Liver (tissue), 9 donors: Measurements from ENCODE around the gene DNAL4. TPM values are rescaled to one million over a fixed set of nuclear protein-coding genes. Genes with fewer than 3 reads are reported as not detected.

Source experiments
- DNase-seq: peaks from one replicate; pipeline ENCODE4 v3.0.0-alpha.2; 2017; ENCODE audit warnings: low spot score
- H3K27ac ChIP-seq, 2 donors: one replicate each; pipeline ENCODE4 v1.7.0; 2013; ENCODE audit warnings: inconsistent platforms in 2 of 2, low read length in 2 of 2, control low read depth in 1 of 2, low read depth in 1 of 2, mild to moderate bottlenecking in 1 of 2
- H3K27me3 ChIP-seq, 4 donors: one replicate each; pipeline versions ENCODE4 v1.6.1 to v1.7.0; 2013; ENCODE audit warnings: low read length in 3 of 4, inconsistent platforms in 1 of 4, mild to moderate bottlenecking in 1 of 4, moderate library complexity in 1 of 4; ENCODE audit not compliant: control insufficient read depth in 4 of 4, insufficient read depth in 4 of 4
- H3K36me3 ChIP-seq, 4 donors: one replicate each; pipeline versions ENCODE4 v1.6.1 to v1.7.0; 2013; ENCODE audit warnings: low read length in 3 of 4, mild to moderate bottlenecking in 3 of 4, low read depth in 1 of 4, moderate library complexity in 1 of 4; ENCODE audit not compliant: control insufficient read depth in 4 of 4, insufficient read depth in 3 of 4
- H3K4me1 ChIP-seq, 4 donors: one replicate each; pipeline versions ENCODE4 v1.6.1 to v1.7.0; 2013; ENCODE audit warnings: low read length in 3 of 4, mild to moderate bottlenecking in 3 of 4, moderate library complexity in 1 of 4; ENCODE audit not compliant: control insufficient read depth in 4 of 4, insufficient read depth in 4 of 4
- H3K4me3 ChIP-seq, 3 donors: one replicate each; pipeline versions ENCODE4 v1.6.1 to v1.7.0; 2013; ENCODE audit warnings: low read length in 3 of 3, control low read depth in 1 of 3, low read depth in 1 of 3, mild to moderate bottlenecking in 1 of 3
- H3K9ac ChIP-seq, 2 donors: one replicate each; pipeline ENCODE4 v1.7.0; 2013; ENCODE audit warnings: low read length in 2 of 2, mild to moderate bottlenecking in 2 of 2, moderate library complexity in 2 of 2, control low read depth in 1 of 2, low read depth in 1 of 2
- H3K9me3 ChIP-seq, 4 donors: one replicate each; pipeline versions ENCODE4 v1.6.1 to v1.7.0; 2013; ENCODE audit warnings: low read length in 3 of 4; ENCODE audit not compliant: control insufficient read depth in 4 of 4
- ATF3 ChIP-seq: IDR thresholded peaks from 2 replicates; pipeline ENCODE4 v1.6.1; 2016; ENCODE audit warnings: antibody characterized with exemption
- CTCF ChIP-seq: fragments of 150-350 bp; IDR thresholded peaks from 2 replicates; pipeline ENCODE4 v1.5.1; 2017; ENCODE audit warnings: improper control_type of control experiment, low read depth, low read length; ENCODE audit not compliant: missing input control
- EGR1 ChIP-seq, 2 donors: IDR thresholded peaks; 2 replicates each; pipeline ENCODE4 v1.6.1; 2016 to 2018; ENCODE audit warnings: antibody characterized with exemption in 2 of 2, low read depth in 2 of 2
- FOXA1 ChIP-seq: IDR thresholded peaks from 2 replicates; pipeline ENCODE4 v1.6.1; 2016; ENCODE audit warnings: antibody characterized with exemption
- FOXA2 ChIP-seq: IDR thresholded peaks from 2 replicates; pipeline ENCODE4 v1.6.1; 2016; ENCODE audit warnings: antibody characterized with exemption
- GABPA ChIP-seq, 2 donors: IDR thresholded peaks in 1 of 2; conservative IDR thresholded peaks in 1 of 2; 2 replicates each; pipeline ENCODE4 v1.6.1; 2016; ENCODE audit warnings: antibody characterized with exemption in 2 of 2, mild to moderate bottlenecking in 1 of 2, moderate library complexity in 1 of 2
- HNF4A ChIP-seq, 2 donors: conservative IDR thresholded peaks; 2 replicates each; pipeline ENCODE4 v1.6.1; 2016; ENCODE audit warnings: antibody characterized with exemption in 2 of 2, mild to moderate bottlenecking in 2 of 2
- JUND ChIP-seq, 2 donors: IDR thresholded peaks; 2 replicates each; pipeline ENCODE4 v1.6.1; 2016; ENCODE audit warnings: antibody characterized with exemption in 2 of 2
- NR2F2 ChIP-seq: IDR thresholded peaks from 2 replicates; pipeline ENCODE4 v1.6.1; 2016; ENCODE audit warnings: antibody characterized with exemption
- RAD21 ChIP-seq, 2 donors: IDR thresholded peaks; 2 replicates each; pipeline ENCODE4 v1.6.1; 2016; ENCODE audit warnings: antibody characterized with exemption in 2 of 2, mild to moderate bottlenecking in 2 of 2
- RXRA ChIP-seq, 2 donors: IDR thresholded peaks; 2 replicates each; pipeline ENCODE4 v1.6.1; 2017 to 2018; ENCODE audit warnings: antibody characterized with exemption in 2 of 2, mild to moderate bottlenecking in 1 of 2
- SP1 ChIP-seq: IDR thresholded peaks from 2 replicates; pipeline ENCODE4 v1.6.1; 2018; ENCODE audit warnings: antibody characterized with exemption, mild to moderate bottlenecking
- TAF1 ChIP-seq: conservative IDR thresholded peaks from 2 replicates; pipeline ENCODE4 v1.6.1; 2016; ENCODE audit warnings: antibody characterized with exemption, mild to moderate bottlenecking
- YY1 ChIP-seq: IDR thresholded peaks from 2 replicates; pipeline ENCODE4 v1.6.1; 2016; ENCODE audit warnings: antibody characterized with exemption, mild to moderate bottlenecking
- ZBTB33 ChIP-seq: IDR thresholded peaks from 2 replicates; pipeline ENCODE4 v1.6.1; 2016; ENCODE audit warnings: antibody characterized with exemption
- WGBS: extraction: QIAGEN DNeasy Blood & Tissue Kit; methylation state at CpG from one replicate; pipeline ENCODE4 v1.1.7; 2013; 5-methylcytosine and 5-hydroxymethylcytosine counted together
- polyA plus RNA-seq, 2 donors: library from polyadenylated mRNA; stranded (reverse) in 1 of 2; unstranded in 1 of 2; fragments of 200-250 nt in 1 of 2; fragments of >200 nt in 1 of 2; fragmentation: Nextera tagmentation in 1 of 2; extraction: Ambion mirVana in 1 of 2; gene quantifications; one replicate each; pipeline versions ENCODE4 v1.2.1 to v1.2.3, GENCODE V29; 2013 to 2015
- total RNA-seq, 2 donors: library from RNA; depleted of rRNA; stranded (reverse); fragments of >200 nt; gene quantifications; one replicate each; pipeline ENCODE4 v1.2.3, GENCODE V29; 2014
- TF ChIP-seq, protein P1 (sequence below): IDR thresholded peaks from 2 replicates; pipeline ENCODE4 v1.6.1; 2016; ENCODE audit warnings: antibody characterized with exemption, mild to moderate bottlenecking
- TF ChIP-seq, protein P2 (sequence below): IDR thresholded peaks from 2 replicates; pipeline ENCODE4 v1.6.1; 2016; ENCODE audit warnings: antibody characterized with exemption
- donor health status: healthy.
- donor health status: healthy.
- donor health status: healthy.
- donor health status: healthy.
- donor health status: healthy.

The DNAL4 gene
- total and polyA plus RNA-seq, 4 donors = 4.0 to 5.6 (median 4.9) TPM

DNA sequence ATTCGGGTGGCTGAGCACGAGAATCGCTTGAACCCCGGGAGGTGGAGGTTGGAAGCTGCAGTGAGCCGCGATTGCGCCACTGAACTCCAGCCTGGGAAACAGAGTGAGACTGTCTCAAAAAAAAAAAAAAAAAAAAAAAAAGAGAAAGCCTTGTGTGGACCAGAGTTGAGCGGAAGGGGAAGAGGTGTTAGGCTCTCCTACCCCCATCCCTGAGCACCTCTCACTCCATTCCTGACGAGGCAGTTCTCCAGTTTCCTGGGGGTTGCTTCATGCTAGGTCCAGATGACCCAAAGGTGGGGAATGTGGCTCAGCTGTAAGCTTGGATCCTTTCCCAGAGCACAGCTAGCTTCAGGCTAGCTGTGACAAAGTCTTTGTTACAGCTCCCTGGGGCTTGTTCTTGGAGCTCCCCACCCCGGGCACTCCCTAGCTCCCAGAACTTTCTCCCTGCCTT, 8.8 kb upstream of the DNAL4 start:
- Histone ChIP-seq H3K4me3 (no peak overlapping the region), H3K4me1 (no peaks in the 10 kb centered on the region), H3K27ac (no peak overlapping the region), H3K27me3 (peaks cover 0 to 6% (median 0%) of the 10 kb centered on the region in 4 donors), H3K36me3 (no peaks in the 10 kb centered on the region), H3K9ac (no peak overlapping the region), H3K9me3 (peaks cover 0 to 3% (median 1%) of the 10 kb centered on the region in 4 donors)
- 31% methylated on average over 10 of the region's 10 CpGs for WGBS
- no peak for TF ChIP-seq ZBTB33
- TF ChIP-seq GABPA (IDR thresholded peaks at IDR 0.05 in 1 of 2, conservative IDR thresholded peaks at IDR 0.05 in 1 of 2) = no peak
- no peak for TF ChIP-seq CTCF
- no peak for TF ChIP-seq RAD21 (IDR thresholded peaks at IDR 0.05)
- TF ChIP-seq SP1 = no peak
- no peak for TF ChIP-seq ATF3
- TF ChIP-seq EGR1 (IDR thresholded peaks at IDR 0.05; ENCODE audit: low read depth in 2 of 2) = no peak
- TF ChIP-seq, protein P1, sequence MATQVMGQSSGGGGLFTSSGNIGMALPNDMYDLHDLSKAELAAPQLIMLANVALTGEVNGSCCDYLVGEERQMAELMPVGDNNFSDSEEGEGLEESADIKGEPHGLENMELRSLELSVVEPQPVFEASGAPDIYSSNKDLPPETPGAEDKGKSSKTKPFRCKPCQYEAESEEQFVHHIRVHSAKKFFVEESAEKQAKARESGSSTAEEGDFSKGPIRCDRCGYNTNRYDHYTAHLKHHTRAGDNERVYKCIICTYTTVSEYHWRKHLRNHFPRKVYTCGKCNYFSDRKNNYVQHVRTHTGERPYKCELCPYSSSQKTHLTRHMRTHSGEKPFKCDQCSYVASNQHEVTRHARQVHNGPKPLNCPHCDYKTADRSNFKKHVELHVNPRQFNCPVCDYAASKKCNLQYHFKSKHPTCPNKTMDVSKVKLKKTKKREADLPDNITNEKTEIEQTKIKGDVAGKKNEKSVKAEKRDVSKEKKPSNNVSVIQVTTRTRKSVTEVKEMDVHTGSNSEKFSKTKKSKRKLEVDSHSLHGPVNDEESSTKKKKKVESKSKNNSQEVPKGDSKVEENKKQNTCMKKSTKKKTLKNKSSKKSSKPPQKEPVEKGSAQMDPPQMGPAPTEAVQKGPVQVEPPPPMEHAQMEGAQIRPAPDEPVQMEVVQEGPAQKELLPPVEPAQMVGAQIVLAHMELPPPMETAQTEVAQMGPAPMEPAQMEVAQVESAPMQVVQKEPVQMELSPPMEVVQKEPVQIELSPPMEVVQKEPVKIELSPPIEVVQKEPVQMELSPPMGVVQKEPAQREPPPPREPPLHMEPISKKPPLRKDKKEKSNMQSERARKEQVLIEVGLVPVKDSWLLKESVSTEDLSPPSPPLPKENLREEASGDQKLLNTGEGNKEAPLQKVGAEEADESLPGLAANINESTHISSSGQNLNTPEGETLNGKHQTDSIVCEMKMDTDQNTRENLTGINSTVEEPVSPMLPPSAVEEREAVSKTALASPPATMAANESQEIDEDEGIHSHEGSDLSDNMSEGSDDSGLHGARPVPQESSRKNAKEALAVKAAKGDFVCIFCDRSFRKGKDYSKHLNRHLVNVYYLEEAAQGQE = no peak
- TF ChIP-seq HNF4A (conservative IDR thresholded peaks at IDR 0.05) = no peak
- no peak for TF ChIP-seq FOXA2
- TF ChIP-seq, protein P2, sequence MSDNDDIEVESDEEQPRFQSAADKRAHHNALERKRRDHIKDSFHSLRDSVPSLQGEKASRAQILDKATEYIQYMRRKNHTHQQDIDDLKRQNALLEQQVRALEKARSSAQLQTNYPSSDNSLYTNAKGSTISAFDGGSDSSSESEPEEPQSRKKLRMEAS = no peak
- TF ChIP-seq NR2F2 = no peak
- TF ChIP-seq TAF1 = no peak
- TF ChIP-seq YY1 = no peak
- TF ChIP-seq FOXA1 = no peak
- TF ChIP-seq JUND (IDR thresholded peaks at IDR 0.05) = no peak
- TF ChIP-seq RXRA (IDR thresholded peaks at IDR 0.05) = no peak
- DNase-seq = no peak
